Measurements from ENCODE around the gene S100A6.

The S100A6 gene

DNA sequence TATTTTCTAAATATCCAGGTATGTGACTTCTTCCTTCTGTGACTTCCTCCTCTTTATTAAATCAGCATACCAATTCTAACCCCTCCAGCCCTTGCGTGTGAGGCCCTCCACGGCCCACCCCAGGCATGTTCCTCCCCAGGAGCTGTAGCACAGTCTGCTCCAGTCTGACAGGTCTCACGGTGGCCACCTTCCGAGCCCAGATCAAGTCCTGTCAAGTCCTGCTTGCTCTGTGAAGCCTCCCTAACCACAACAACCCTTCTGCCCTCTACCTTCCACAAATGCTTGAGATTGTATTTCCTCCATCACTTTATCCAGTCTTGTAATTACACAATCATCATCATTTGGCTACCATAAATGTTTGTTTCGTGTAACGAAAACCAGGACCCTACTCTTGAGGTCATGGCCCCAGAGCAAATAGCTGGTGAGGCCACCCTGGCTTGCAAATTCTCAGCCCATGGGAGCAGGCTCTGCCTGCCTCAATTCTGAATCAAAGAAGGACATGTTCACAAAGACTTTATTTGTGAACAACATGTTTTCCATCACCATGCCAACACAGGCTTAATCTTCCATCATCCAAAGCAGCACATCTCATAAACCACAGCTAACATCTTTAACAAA lies 42.3 kb downstream of the S100A6 start:
- ATAC-seq (ENCODE audit: insufficient read depth, low read depth) (no peak), DNase-seq (no peak)
- H3K9me3 ChIP-seq (ENCODE audit: insufficient read depth, low read length, severe bottlenecking), result no peaks in the 10 kb centered on the region
- no peak overlapping the region for H3K27ac ChIP-seq (ENCODE audit: low read length)
- no peak overlapping the region for H3K4me2 ChIP-seq (ENCODE audit: insufficient read depth, low read length)
- no peaks in the 10 kb centered on the region for H3K36me3 ChIP-seq (ENCODE audit: insufficient read depth, low read length)
- H3K9ac ChIP-seq (ENCODE audit: low read depth, low read length), result no peak overlapping the region
- H3K4me1 ChIP-seq (ENCODE audit: insufficient read depth, low read length), result no peaks in the 10 kb centered on the region
- TF ChIP-seq CTCF (IDR thresholded peaks at IDR 0.05; ENCODE audit: borderline replicate concordance, extremely low read depth, low read length, poor library complexity, severe bottlenecking) (no peak), EZH2 (IDR thresholded peaks at IDR 0.05; ENCODE audit: borderline replicate concordance, low read depth, low read length, severe bottlenecking) (no peak)
- H3K27me3 ChIP-seq (ENCODE audit: insufficient read depth, low read length, poor library complexity), result peaks cover 35% of the 10 kb centered on the region
- H3K79me2 ChIP-seq (ENCODE audit: insufficient read depth, low read length), result no peaks in the 10 kb centered on the region
- H3K4me3 ChIP-seq (ENCODE audit: low read depth in 1 of 2, low read length in 2 of 2), result no peak overlapping the region
- no peaks in the 10 kb centered on the region for H4K20me1 ChIP-seq (ENCODE audit: insufficient read depth, low read length)
- H2AFZ ChIP-seq (ENCODE audit: low read depth, low read length), result no peak overlapping the region

DNA sequence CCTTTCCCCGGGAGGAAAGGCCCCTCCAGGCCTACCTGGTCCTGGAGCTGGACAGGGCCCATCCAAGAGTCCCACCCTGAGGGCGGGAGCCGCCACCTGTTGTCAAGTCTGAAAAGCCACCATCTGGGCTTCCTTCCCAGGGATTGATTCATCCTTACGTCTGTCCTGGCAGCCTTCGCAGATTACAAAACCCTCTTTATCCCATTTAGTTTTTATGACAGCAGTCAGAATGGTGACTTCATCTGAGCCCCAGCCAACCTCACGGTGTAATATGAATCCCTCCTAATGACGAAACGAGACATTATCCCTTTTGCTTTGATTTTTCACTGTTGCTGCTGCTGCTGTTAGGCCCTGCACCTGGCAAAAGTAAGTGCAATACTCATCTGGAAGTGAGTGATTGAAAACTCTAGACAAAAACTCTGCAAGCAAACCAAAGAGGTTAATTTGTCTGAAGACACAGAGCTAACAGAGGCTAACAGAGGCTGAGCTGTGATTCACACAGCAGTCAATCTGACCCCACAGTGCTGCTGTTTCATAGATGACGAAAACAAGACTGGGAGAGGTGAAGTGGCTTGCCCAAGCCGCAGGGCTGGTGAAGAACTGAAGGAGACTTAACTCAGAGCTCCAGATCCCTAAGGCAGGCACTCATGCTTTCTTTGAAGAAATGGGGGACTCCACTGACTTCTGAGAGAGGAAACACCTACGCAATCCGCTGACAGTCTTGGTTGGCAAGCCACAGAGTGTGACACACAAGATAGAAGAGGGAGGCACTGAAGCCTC lies 45.3 kb downstream of the S100A6 start:
- Histone ChIP-seq H3K9ac (ENCODE audit: low read depth, low read length) (no peak overlapping the region), H2AFZ (ENCODE audit: low read depth, low read length) (no peak overlapping the region), H3K9me3 (ENCODE audit: insufficient read depth, low read length, severe bottlenecking) (no peaks in the 10 kb centered on the region), H3K27me3 (ENCODE audit: insufficient read depth, low read length, poor library complexity) (peaks cover 31% of the 10 kb centered on the region), H3K36me3 (ENCODE audit: insufficient read depth, low read length) (no peaks in the 10 kb centered on the region), H4K20me1 (ENCODE audit: insufficient read depth, low read length) (no peaks in the 10 kb centered on the region), H3K79me2 (ENCODE audit: insufficient read depth, low read length) (no peaks in the 10 kb centered on the region), H3K4me2 (ENCODE audit: insufficient read depth, low read length) (no peak overlapping the region), H3K27ac (ENCODE audit: low read length) (no peak overlapping the region), H3K4me3 (ENCODE audit: low read depth in 1 of 2, low read length in 2 of 2) (no peak overlapping the region), H3K4me1 (ENCODE audit: insufficient read depth, low read length) (no peaks in the 10 kb centered on the region)
- TF ChIP-seq EZH2 (IDR thresholded peaks at IDR 0.05; ENCODE audit: borderline replicate concordance, low read depth, low read length, severe bottlenecking) (no peak), CTCF (IDR thresholded peaks at IDR 0.05; ENCODE audit: borderline replicate concordance, extremely low read depth, low read length, poor library complexity, severe bottlenecking) (no peak)
- 0 out of 3 replicates have a peak, but pooled peaks have one; percentile 18 for ATAC-seq (ENCODE audit: insufficient read depth, low read depth)
- no peak for DNase-seq

- Histone ChIP-seq H3K9me3 (ENCODE audit: insufficient read depth, low read length, severe bottlenecking) (no peaks in the 10 kb centered on the region), H2AFZ (ENCODE audit: low read depth, low read length) (no peak overlapping the region), H3K4me1 (ENCODE audit: insufficient read depth, low read length) (no peaks in the 10 kb centered on the region), H3K9ac (ENCODE audit: low read depth, low read length) (no peak overlapping the region), H3K4me2 (ENCODE audit: insufficient read depth, low read length) (no peak overlapping the region), H3K79me2 (ENCODE audit: insufficient read depth, low read length) (no peaks in the 10 kb centered on the region), H3K27me3 (ENCODE audit: insufficient read depth, low read length, poor library complexity) (peaks cover 39% of the 10 kb centered on the region), H3K27ac (ENCODE audit: low read length) (no peak overlapping the region), H3K4me3 (ENCODE audit: low read depth in 1 of 2, low read length in 2 of 2) (no peak overlapping the region), H4K20me1 (ENCODE audit: insufficient read depth, low read length) (no peaks in the 10 kb centered on the region), H3K36me3 (ENCODE audit: insufficient read depth, low read length) (no peaks in the 10 kb centered on the region)
- TF ChIP-seq CTCF (IDR thresholded peaks at IDR 0.05; ENCODE audit: borderline replicate concordance, extremely low read depth, low read length, poor library complexity, severe bottlenecking) (no peak), EZH2 (IDR thresholded peaks at IDR 0.05; ENCODE audit: borderline replicate concordance, low read depth, low read length, severe bottlenecking) (no peak)
- no peak for ATAC-seq (ENCODE audit: insufficient read depth, low read depth)
- DNase-seq, result no peak
Observed at GRCh38 chr1:153488731-153489130, 47.1 kb downstream of the S100A6 start.

Measured in DND-41 (cell line).